Natural killer cell treated with Interleukin-12 subunit alpha and Interleukin-12 subunit beta and Interleukin-15 and Interleukin-18, amount 100 ng/mL, for 72 hours (primary cell): Measurements from ENCODE around the gene ASIC1. TPM values are rescaled to one million over a fixed set of nuclear protein-coding genes. Genes with fewer than 3 reads are reported as not detected.

Source experiments
- ATAC-seq, 2 donors: fragments of 150-1000 bp; cut with Tn5 transposase in 1 of 2; sonication (Bioruptor Pico), chemical (Tn5 transposase) in 1 of 2; 2 replicates each; pipeline ENCODE4 v1.10.0; 2021
- DNase-seq: peaks from one replicate; pipeline ENCODE4 v3.0.0; 2022; ENCODE audit warnings: low spot score
- H3K27ac Mint-ChIP-seq, 2 donors: 1 replicate in 1 of 2; 2 replicates in 1 of 2; pipeline ENCODE4 v1.8.0; 2022; ENCODE audit warnings: mixed read lengths in 2 of 2, mild to moderate bottlenecking in 1 of 2, moderate library complexity in 1 of 2
- H3K27me3 Mint-ChIP-seq, 2 donors: 1 replicate in 1 of 2; 2 replicates in 1 of 2; pipeline ENCODE4 v1.8.0; 2022; ENCODE audit warnings: mixed read lengths in 2 of 2
- H3K36me3 Mint-ChIP-seq: one replicate; pipeline ENCODE4 v1.8.0; 2022; ENCODE audit warnings: mixed read lengths
- H3K4me1 Mint-ChIP-seq, 2 donors: 1 replicate in 1 of 2; 2 replicates in 1 of 2; pipeline ENCODE4 v1.8.0; 2022; ENCODE audit warnings: low read depth in 2 of 2, mixed read lengths in 2 of 2, mild to moderate bottlenecking in 1 of 2
- H3K4me3 Mint-ChIP-seq: one replicate; pipeline ENCODE4 v1.8.0; 2022; ENCODE audit warnings: mixed read lengths
- H3K9me3 Mint-ChIP-seq: 2 replicates; pipeline ENCODE4 v1.8.0; 2022; ENCODE audit warnings: mixed read lengths
- total RNA-seq, 2 donors: library from RNA; stranded (reverse); gene quantifications; one replicate each; pipeline ENCODE4 v1.2.3, GENCODE V29; 2022

The ASIC1 gene
- total RNA-seq: under 1 TPM in 1 of 2 donors, not detected in 1; 0.17 TPM

DNA sequence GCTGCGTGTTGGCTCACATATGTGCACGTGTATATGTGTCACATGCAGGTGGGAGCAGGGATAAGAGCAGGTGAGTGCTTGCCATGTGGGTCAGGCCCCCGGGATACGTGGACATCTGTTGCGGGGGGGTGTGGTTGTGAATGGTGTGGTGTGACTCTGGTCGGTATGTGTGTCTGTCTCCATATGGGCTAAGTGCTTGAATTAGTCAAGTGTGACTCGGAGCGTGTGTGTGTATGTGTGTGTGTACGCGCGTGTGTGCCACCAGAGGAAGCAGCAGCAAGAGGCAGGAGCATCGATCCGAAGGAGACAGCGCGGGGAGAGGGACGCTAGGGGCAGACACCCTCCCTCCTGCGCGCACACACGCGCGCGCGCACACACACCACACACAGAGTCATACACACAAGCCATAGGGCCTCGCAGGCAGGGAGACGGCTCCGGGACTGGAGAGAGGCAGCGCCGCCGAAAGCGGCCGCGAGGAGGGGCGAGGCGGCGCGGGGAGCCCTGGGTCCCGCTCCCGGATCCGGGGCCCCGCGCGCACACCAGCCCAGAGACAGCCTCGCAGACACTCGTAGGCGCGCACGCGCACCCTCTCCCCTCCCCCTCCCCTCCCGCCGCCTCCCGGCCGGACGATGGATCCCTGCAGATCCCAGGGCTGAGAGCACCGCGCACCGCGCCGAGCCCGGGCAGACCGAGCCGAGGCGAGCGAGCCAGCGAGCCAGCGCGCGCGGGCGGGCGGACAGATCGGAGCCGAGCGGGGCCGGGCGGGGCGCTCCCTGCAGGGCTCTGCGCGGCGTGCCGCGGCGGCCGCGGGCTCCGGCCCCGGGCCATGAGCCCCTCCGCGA, at the start of gene ASIC1:
Gene ASIC1 (plus strand): TSS at position 597 of the 842 bp plus-strand sequence. CDS start 1,171 bp downstream, outside the sequence.
- ATAC-seq (peak; percentile 63 to 68), DNase-seq (peak; percentile 65)
- H3K4me3 Mint-ChIP-seq: peak within 1 kb of the TSS; percentile 96
- peaks cover 22 to 23% of the 10 kb centered on the region in 2 donors for H3K4me1 Mint-ChIP-seq
- no peaks in the 10 kb centered on the region for H3K9me3 Mint-ChIP-seq
- peaks cover 40 to 49% of the 10 kb centered on the region in 2 donors for H3K27me3 Mint-ChIP-seq
- H3K27ac Mint-ChIP-seq: no peak within 1 kb of the TSS
- H3K36me3 Mint-ChIP-seq: no peaks in the 10 kb centered on the region

GRCh38 chr12:50013361-50014147, 43.8 kb upstream of the ASIC1 start:
- H3K36me3 Mint-ChIP-seq: peaks cover 6% of the 10 kb centered on the region
- H3K9me3 Mint-ChIP-seq: no peaks in the 10 kb centered on the region
- no peak overlapping the region for H3K27ac Mint-ChIP-seq
- H3K4me3 Mint-ChIP-seq: no peak overlapping the region
- no peak for ATAC-seq
- DNase-seq: no peak
- H3K4me1 Mint-ChIP-seq: peaks cover 0 to 6% of the 10 kb centered on the region in 2 donors
- no peaks in the 10 kb centered on the region for H3K27me3 Mint-ChIP-seq

DNA sequence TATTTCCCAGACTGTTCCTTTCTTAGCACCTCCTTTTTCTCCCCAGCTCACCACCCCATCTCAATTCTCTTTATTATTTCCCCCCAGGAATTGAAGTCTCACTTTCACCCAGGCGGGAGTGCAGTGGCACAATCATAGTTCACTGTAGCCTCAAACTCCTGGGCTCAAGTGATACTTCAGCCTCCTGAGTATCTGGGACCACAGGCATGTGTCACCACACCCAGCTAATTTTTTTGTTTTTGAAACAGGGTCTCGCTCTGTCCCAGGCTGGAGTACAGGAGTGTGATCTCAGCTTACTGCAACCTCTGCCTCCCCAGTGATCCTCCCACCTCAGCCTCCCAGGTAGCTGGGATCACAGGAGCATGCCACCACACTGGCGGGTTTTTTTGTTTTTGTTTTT, 43.1 kb upstream of the ASIC1 start:
- DNase-seq (no peak), ATAC-seq (no peak)
- Mint-ChIP-seq H3K9me3 (no peaks in the 10 kb centered on the region), H3K4me1 (peaks cover 6% of the 10 kb centered on the region in 2 donors), H3K27me3 (no peaks in the 10 kb centered on the region), H3K4me3 (no peak overlapping the region), H3K36me3 (peaks cover 6% of the 10 kb centered on the region), H3K27ac (no peak overlapping the region)

DNA sequence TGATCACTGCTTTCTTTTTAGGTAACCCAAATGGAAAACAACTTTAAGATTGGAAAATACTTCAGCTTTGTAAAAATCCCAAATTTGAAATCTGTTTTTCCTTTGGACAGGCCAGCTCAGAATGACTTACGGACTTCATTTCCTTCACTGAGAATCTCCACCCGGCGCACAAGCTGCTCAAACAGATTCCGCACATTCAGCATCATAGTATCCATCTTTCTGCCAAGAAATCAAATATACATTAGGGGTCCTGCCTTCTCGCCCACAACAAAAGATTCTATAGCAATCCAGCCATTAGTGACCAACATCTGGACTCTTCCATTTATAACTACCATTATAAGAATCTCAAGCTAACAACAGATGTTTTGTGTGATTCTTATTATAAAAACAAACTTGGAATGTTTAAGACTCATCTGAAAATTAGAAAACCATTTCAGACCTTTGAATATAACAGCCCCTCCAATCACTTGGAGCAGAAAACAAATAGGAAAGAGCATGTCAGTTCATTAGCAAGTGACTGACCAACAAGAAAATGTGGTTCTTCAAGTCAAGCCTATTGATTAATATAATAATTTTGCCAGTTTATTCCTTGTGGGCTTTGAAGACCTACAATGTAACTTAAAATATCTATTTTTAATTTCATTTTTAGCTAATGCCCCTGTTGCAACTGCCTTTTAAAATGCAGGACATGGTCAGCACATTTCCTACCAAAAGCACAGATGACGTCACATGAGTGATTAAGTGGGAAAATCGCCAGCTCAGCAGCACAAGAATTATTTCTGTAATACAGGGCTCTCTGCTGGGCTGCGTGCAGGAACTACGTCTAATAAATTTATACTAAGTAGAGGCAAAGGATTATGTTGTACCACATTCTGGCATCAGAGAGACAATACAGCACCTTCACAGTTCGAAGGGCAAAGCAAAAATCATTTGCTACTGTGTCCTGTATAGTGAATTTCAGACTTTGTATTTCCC, 40.6 kb upstream of the ASIC1 start:
- H3K4me1 Mint-ChIP-seq: peaks cover 6% of the 10 kb centered on the region in 2 donors
- no peaks in the 10 kb centered on the region for H3K27me3 Mint-ChIP-seq
- no peak overlapping the region for H3K27ac Mint-ChIP-seq
- peaks cover 6% of the 10 kb centered on the region for H3K36me3 Mint-ChIP-seq
- H3K9me3 Mint-ChIP-seq: no peaks in the 10 kb centered on the region
- DNase-seq (no peak), ATAC-seq (no peak)
- H3K4me3 Mint-ChIP-seq: no peak overlapping the region

- H3K4me3 Mint-ChIP-seq: no peak overlapping the region
- ATAC-seq (no peak), DNase-seq (no peak)
- peaks cover 8% of the 10 kb centered on the region for H3K36me3 Mint-ChIP-seq
- H3K9me3 Mint-ChIP-seq: no peaks in the 10 kb centered on the region
- H3K4me1 Mint-ChIP-seq: peaks cover 6 to 7% of the 10 kb centered on the region in 2 donors
- no peaks in the 10 kb centered on the region for H3K27me3 Mint-ChIP-seq
- H3K27ac Mint-ChIP-seq: no peak overlapping the region
Measured at GRCh38 chr12:50017641-50018040, 39.8 kb upstream of the ASIC1 start.

DNA sequence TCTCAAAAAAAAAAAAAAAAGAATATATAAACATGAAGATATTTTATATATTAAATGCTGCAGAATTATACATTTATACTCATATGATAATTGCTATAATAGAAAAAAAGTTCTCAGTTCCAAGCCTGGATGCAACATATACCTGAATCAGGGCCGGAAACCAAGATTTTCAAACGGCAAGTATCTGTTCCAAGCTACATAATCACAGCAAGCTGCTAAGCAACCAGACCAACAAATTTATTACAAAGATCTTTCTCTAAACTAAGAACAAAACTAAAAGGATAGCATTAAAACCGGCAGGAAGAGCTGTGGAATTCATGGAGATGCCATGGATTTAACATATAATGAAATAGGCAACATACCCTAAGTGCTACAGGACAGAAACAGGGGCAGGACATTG, 39.2 kb upstream of the ASIC1 start:
- H3K27me3 Mint-ChIP-seq: no peaks in the 10 kb centered on the region
- DNase-seq (no peak), ATAC-seq (no peak)
- H3K4me1 Mint-ChIP-seq: peaks cover 6 to 9% of the 10 kb centered on the region in 2 donors
- H3K27ac Mint-ChIP-seq: no peak overlapping the region
- no peaks in the 10 kb centered on the region for H3K9me3 Mint-ChIP-seq
- no peak overlapping the region for H3K4me3 Mint-ChIP-seq
- H3K36me3 Mint-ChIP-seq: peaks cover 13% of the 10 kb centered on the region

DNA sequence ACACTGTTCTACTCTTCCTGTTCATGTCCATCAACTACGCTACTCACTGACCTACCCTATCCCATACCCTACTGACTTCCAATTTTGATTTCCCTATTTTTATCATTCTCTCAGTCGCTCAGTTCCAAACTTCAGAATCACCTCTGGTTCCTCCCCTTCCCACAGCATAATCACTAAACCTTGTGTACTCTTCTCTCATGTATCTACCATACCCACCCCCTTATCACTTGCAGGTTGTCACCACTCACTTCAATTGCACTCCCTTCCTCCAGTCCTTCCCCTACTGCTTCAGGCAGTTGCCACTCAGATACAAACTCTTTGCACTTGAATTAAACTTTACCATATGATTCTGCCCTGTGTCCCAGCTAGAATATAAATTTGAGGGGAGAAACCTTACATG, 38.4 kb upstream of the ASIC1 start:
- Mint-ChIP-seq H3K27me3 (no peaks in the 10 kb centered on the region), H3K27ac (no peak overlapping the region), H3K9me3 (no peaks in the 10 kb centered on the region), H3K36me3 (peaks cover 7% of the 10 kb centered on the region), H3K4me1 (peaks cover 1 to 9% of the 10 kb centered on the region in 2 donors), H3K4me3 (no peak overlapping the region)
- no peak for ATAC-seq
- DNase-seq: no peak

- Mint-ChIP-seq H3K9me3 (no peaks in the 10 kb centered on the region), H3K36me3 (peaks cover 7% of the 10 kb centered on the region), H3K27ac (no peak overlapping the region), H3K4me3 (no peak overlapping the region), H3K4me1 (peaks cover 7 to 9% of the 10 kb centered on the region in 2 donors), H3K27me3 (no peaks in the 10 kb centered on the region)
- DNase-seq: no peak
- ATAC-seq: no peak
Measured at GRCh38 chr12:50019524-50019923, 37.9 kb upstream of the ASIC1 start.

DNA sequence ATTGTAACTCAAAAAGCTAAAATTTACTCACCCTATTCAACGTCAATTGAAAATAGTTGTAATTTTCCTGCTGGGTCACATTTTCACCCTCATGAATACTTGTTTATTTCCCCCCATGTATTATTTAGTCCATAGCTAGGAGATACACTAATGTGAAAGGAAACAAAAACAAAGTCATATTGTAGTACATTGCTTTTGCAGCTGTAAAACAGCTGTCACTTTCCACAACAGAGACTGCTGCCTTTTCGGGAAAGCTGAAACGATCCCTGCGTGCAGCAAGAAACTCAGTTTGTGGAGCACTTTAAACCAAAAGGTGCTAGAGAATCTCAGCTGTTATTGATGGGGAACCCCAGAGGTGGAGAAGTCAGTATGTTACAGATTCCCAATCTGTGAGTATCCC, 36.4 kb upstream of the ASIC1 start:
- H3K4me3 Mint-ChIP-seq: no peak overlapping the region
- no peak for ATAC-seq

DNA sequence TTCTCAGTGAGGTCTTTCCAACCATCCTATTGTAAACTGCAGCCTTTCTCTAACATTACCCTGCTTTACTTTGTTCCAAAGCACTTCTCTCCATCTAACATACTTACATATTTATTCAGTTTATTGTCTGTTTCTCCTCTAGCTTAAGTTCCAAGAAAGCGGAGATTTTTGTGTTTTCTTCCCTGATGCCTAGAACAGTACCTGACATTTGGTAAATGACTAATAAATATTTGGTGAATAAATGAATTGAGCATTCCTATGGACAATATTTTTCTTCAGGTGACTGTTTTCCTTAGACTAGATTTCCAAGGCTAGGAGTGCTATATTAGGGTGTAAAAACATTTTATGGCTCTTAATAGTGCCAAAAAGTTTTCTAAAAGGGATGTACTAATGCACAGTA, 34.5 kb upstream of the ASIC1 start:
- H3K27me3 Mint-ChIP-seq: no peaks in the 10 kb centered on the region
- DNase-seq (no peak), ATAC-seq (no peak)
- peaks cover 17 to 22% of the 10 kb centered on the region in 2 donors for H3K4me1 Mint-ChIP-seq
- H3K27ac Mint-ChIP-seq: peak overlapping the region in 1 of 2 donors; percentile 15
- H3K36me3 Mint-ChIP-seq: peaks cover 17% of the 10 kb centered on the region
- H3K4me3 Mint-ChIP-seq: no peak overlapping the region
- H3K9me3 Mint-ChIP-seq: peaks cover 3% of the 10 kb centered on the region

More for the DNA sequence above, 36.4 kb upstream of the ASIC1 start:
- H3K27ac Mint-ChIP-seq: no peak overlapping the region
- peaks cover 17 to 20% of the 10 kb centered on the region in 2 donors for H3K4me1 Mint-ChIP-seq
- H3K9me3 Mint-ChIP-seq: peaks cover 3% of the 10 kb centered on the region
- no peak for DNase-seq
- peaks cover 17% of the 10 kb centered on the region for H3K36me3 Mint-ChIP-seq
- no peaks in the 10 kb centered on the region for H3K27me3 Mint-ChIP-seq

DNA sequence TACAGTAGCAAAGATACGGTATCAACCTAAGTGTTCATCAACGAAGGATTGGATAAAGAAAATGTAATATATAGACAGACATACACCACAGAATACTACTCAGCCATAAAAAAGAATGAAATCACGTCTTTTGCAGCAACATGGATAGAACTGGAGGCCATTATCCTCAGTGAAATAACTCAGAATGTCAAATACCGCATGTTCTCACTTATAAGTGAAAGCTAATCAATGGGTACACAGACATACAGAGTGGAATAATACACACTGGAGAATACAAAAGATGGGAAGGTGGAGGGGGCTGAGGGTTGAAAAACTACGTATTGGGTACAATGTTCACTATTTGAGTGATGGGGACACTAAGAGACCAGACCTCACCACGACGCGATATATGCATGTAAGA, 33.2 kb upstream of the ASIC1 start:
- Mint-ChIP-seq H3K36me3 (peaks cover 17% of the 10 kb centered on the region), H3K4me3 (peak overlapping the region; percentile 99), H3K27me3 (no peaks in the 10 kb centered on the region), H3K9me3 (peaks cover 3% of the 10 kb centered on the region), H3K4me1 (peaks cover 13 to 22% of the 10 kb centered on the region in 2 donors), H3K27ac (peak overlapping the region; percentile 88 to 95)
- no peak for DNase-seq
- ATAC-seq: no peak

- Mint-ChIP-seq H3K4me3 (peak overlapping the region; percentile 99), H3K9me3 (peaks cover 3% of the 10 kb centered on the region), H3K36me3 (peaks cover 17% of the 10 kb centered on the region), H3K4me1 (peaks cover 11 to 22% of the 10 kb centered on the region in 2 donors), H3K27ac (peak overlapping the region; percentile 88 to 95), H3K27me3 (no peaks in the 10 kb centered on the region)
- ATAC-seq (peak; percentile 5 to 47), DNase-seq (no peak)
Measured at GRCh38 chr12:50024805-50025186, 32.6 kb upstream of the ASIC1 start.
